Activated naive CD8-positive, alpha-beta T cell treated with anti-CD3 and anti-CD28 coated beads, Interleukin-2, amount 10 ng/mL, durations not matched to agents 7 days and 5 days (primary cell): ENCODE data around the gene HSPA4L. TPM values are rescaled to one million over a fixed set of nuclear protein-coding genes. Genes with fewer than 3 reads are reported as not detected.

Source experiments
- ATAC-seq: fragments of 150-1000 bp; cut with Tn5 transposase; one replicate; pipeline ENCODE4 v1.10.0; 2021; ENCODE audit warnings: low read depth, moderate library complexity
- POLR2A ChIA-PET: fragments of 350-600 bp; sonication (Branson Sonifier 250); formaldehyde crosslinking; loops from one replicate; lab custom pipeline; 2021; ENCODE audit warnings: antibody characterized with exemption; lab: Charles Lee
- DNase-seq: peaks from one replicate; pipeline ENCODE4 v3.0.0; 2021
- H3K27ac Mint-ChIP-seq: one replicate; pipeline ENCODE4 v1.8.0; 2022; ENCODE audit warnings: mild to moderate bottlenecking, mixed read lengths
- H3K27me3 Mint-ChIP-seq: one replicate; pipeline ENCODE4 v1.8.0; 2022; ENCODE audit warnings: mild to moderate bottlenecking, moderate library complexity, mixed read lengths
- H3K36me3 Mint-ChIP-seq: one replicate; pipeline ENCODE4 v1.8.0; 2021; ENCODE audit warnings: mild to moderate bottlenecking, mixed read lengths
- H3K4me1 Mint-ChIP-seq: one replicate; pipeline ENCODE4 v1.8.0; 2021; ENCODE audit warnings: mixed read lengths
- H3K4me3 Mint-ChIP-seq: one replicate; pipeline ENCODE4 v1.8.0; 2022; ENCODE audit warnings: mild to moderate bottlenecking, moderate library complexity, mixed read lengths
- H3K9me3 Mint-ChIP-seq: one replicate; pipeline ENCODE4 v1.8.0; 2021; ENCODE audit warnings: mixed read lengths
- total RNA-seq, 2 experiments: library from RNA; stranded (reverse); gene quantifications; one replicate each; pipeline ENCODE4 v1.2.3, GENCODE V29; 2021

HSPA4L gene
- total RNA-seq, 2 experiments from 2014 or later, result 0.06 to 0.28 TPM

GRCh38 chr4:127775843-127776242 lies 6.3 kb upstream of the HSPA4L start:
- ATAC-seq (no peak), DNase-seq (no peak)
- Mint-ChIP-seq H3K9me3 (no peaks in the 10 kb centered on the region), H3K4me3 (no peak overlapping the region), H3K27me3 (peaks cover 45% of the 10 kb centered on the region), H3K4me1 (no peaks in the 10 kb centered on the region), H3K36me3 (no peaks in the 10 kb centered on the region), H3K27ac (no peak overlapping the region)
- POLR2A ChIA-PET, result no interaction called here

GRCh38 chr4:127776620-127777019 lies 5.5 kb upstream of the HSPA4L start:
- Mint-ChIP-seq H3K27ac (no peak overlapping the region), H3K27me3 (peaks cover 52% of the 10 kb centered on the region), H3K4me3 (no peak overlapping the region), H3K36me3 (no peaks in the 10 kb centered on the region), H3K4me1 (peaks cover 4% of the 10 kb centered on the region), H3K9me3 (no peaks in the 10 kb centered on the region)
- POLR2A ChIA-PET, result no interaction called here
- ATAC-seq (no peak), DNase-seq (no peak)

DNA sequence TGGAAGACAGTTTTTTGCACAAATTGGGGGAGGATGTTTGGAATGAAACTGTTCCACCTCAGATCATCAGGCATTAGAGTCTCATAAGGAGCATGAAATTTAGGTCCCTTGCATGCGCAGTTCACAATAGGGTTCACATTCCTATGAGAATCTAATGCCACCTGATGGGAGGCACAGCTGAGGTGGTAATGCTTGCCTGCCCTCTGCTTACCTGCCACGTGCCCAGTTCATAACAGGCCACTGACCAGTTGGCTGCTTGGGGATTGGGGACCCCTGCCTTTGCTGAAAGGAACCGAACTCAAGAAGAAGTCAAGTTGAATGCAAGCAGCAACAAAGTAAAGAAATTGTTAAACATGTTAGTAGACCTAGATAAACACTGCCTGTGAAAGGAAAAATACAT lies 4.6 kb upstream of the HSPA4L start:
- H3K9me3 Mint-ChIP-seq, result no peaks in the 10 kb centered on the region
- POLR2A ChIA-PET, result no interaction called here
- peaks cover 54% of the 10 kb centered on the region for H3K27me3 Mint-ChIP-seq
- DNase-seq (no peak), ATAC-seq (no peak)
- H3K4me1 Mint-ChIP-seq, result peaks cover 6% of the 10 kb centered on the region
- no peaks in the 10 kb centered on the region for H3K36me3 Mint-ChIP-seq
- H3K4me3 Mint-ChIP-seq, result no peak overlapping the region
- no peak overlapping the region for H3K27ac Mint-ChIP-seq

DNA sequence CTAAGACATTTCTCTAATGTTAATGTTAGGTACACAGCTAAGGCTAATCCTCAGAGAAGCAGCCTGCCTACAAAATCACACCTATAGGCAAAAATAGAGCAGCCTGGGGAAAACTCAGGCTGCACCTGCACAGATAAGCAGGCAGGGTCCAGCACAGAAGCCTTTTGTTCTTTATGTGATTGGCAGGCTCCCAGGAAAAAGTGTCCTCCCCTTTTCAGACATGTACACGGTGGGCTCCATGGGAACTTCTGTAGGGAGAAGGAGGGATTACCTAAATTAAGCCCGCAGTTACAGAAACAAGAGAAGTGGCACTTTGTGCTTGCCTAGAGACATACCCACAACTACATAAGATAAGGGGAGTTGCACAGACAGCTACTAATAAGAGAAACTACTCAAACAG lies 4.0 kb upstream of the HSPA4L start:
- DNase-seq (no peak), ATAC-seq (no peak)
- Mint-ChIP-seq H3K4me3 (no peak overlapping the region), H3K27ac (no peak overlapping the region), H3K36me3 (no peaks in the 10 kb centered on the region), H3K9me3 (no peaks in the 10 kb centered on the region), H3K27me3 (peaks cover 56% of the 10 kb centered on the region), H3K4me1 (peaks cover 12% of the 10 kb centered on the region)
- POLR2A ChIA-PET, result no interaction called here

GRCh38 chr4:127780598-127780997 lies 1.5 kb upstream of the HSPA4L start:
- peaks cover 16% of the 10 kb centered on the region for H3K4me1 Mint-ChIP-seq
- POLR2A ChIA-PET, result no interaction called here
- peaks cover 72% of the 10 kb centered on the region for H3K27me3 Mint-ChIP-seq
- ATAC-seq (no peak), DNase-seq (no peak)
- no peaks in the 10 kb centered on the region for H3K9me3 Mint-ChIP-seq
- H3K36me3 Mint-ChIP-seq, result no peaks in the 10 kb centered on the region
- no peak overlapping the region for H3K27ac Mint-ChIP-seq
- H3K4me3 Mint-ChIP-seq, result no peak overlapping the region

DNA sequence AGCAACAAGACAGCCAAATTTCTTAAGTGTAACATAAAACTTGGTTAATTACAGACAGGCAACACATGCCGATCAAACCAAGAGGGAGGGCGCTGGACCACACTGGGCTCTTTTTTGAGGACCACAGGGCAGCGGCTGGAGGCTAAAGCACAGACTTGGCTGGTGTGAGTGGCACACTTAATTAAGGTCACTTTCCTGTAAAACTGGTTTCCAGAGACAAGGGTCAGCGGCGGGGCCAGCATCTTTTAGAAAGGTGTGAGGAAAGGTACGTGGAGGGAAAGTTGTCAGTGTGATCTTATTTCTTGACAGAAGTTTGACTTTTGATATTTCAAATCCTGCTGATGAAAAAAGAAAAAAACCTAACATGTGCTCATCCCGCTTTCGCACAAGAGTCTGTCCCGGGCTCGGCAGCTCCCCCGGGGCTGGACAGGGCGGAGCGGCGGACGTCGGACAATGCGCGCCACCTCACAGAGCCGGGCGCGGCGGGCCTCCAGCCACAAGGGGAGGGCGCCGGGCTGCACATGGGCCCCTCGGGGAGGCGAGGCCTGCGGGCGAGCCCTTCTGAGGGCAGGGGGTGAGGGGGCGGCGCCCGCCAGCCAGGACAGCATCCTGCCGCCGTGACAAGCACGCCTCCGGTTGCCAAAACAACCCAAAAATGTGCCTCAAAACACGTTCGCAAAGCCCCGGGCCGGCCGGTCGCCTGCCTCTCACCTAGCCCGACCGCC lies 660 bp upstream of the HSPA4L start:
- POLR2A ChIA-PET, result interaction anchor here (2.4 kb wide), 1 partner anchor 99 kb away, joined by 10 read pairs; the partner anchor contains the start of gene PLK4
- H3K36me3 Mint-ChIP-seq, result no peaks in the 10 kb centered on the region
- H3K4me1 Mint-ChIP-seq, result peaks cover 16% of the 10 kb centered on the region
- peak; percentile 41 for ATAC-seq
- H3K27me3 Mint-ChIP-seq, result peaks cover 73% of the 10 kb centered on the region
- no peak overlapping the region for H3K27ac Mint-ChIP-seq
- H3K9me3 Mint-ChIP-seq, result no peaks in the 10 kb centered on the region
- peak overlapping the region; percentile 96 for H3K4me3 Mint-ChIP-seq
- DNase-seq, result no peak

DNA sequence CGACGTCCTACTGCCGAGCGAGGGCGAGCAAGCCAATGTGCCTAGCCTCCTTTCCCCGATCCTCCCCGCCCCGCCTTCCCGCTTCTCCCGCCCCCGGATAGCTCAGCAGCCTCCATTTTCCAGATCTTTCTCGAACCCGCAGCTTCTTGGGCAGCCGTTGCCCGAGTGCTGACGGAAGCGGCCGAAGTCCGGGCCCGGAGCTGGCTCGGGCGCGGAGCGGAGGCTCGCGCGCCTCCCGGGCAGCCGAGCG lies 172 bp upstream of the HSPA4L start:
- POLR2A ChIA-PET, result interaction anchor here (0.6 to 2.4 kb wide), 2 partner anchors 99 to 142 kb away, joined by 3 to 10 read pairs; partner anchors contain the start of gene PLK4
- H3K4me1 Mint-ChIP-seq, result peaks cover 16% of the 10 kb centered on the region
- no peaks in the 10 kb centered on the region for H3K36me3 Mint-ChIP-seq
- no peak overlapping the region for H3K27ac Mint-ChIP-seq
- peaks cover 75% of the 10 kb centered on the region for H3K27me3 Mint-ChIP-seq
- ATAC-seq, result no peak
- DNase-seq, result no peak
- H3K4me3 Mint-ChIP-seq, result peak overlapping the region; percentile 96
- H3K9me3 Mint-ChIP-seq, result no peaks in the 10 kb centered on the region

- Mint-ChIP-seq H3K27ac (peak overlapping the region; percentile 82), H3K36me3 (no peaks in the 10 kb centered on the region), H3K27me3 (peaks cover 67% of the 10 kb centered on the region), H3K4me1 (peaks cover 16% of the 10 kb centered on the region), H3K9me3 (no peaks in the 10 kb centered on the region), H3K4me3 (peak overlapping the region; percentile 96)
- POLR2A ChIA-PET, result interaction anchor here (0.7 to 2.4 kb wide), 3 partner anchors 97 to 1385 kb away, joined by 3 to 10 read pairs (median 3); partner anchors contain the start of gene PLK4
- DNase-seq (peak; percentile 32), ATAC-seq (no peak)
Measured at GRCh38 chr4:127783026-127783769, 1.1 kb downstream of the HSPA4L start.

DNA sequence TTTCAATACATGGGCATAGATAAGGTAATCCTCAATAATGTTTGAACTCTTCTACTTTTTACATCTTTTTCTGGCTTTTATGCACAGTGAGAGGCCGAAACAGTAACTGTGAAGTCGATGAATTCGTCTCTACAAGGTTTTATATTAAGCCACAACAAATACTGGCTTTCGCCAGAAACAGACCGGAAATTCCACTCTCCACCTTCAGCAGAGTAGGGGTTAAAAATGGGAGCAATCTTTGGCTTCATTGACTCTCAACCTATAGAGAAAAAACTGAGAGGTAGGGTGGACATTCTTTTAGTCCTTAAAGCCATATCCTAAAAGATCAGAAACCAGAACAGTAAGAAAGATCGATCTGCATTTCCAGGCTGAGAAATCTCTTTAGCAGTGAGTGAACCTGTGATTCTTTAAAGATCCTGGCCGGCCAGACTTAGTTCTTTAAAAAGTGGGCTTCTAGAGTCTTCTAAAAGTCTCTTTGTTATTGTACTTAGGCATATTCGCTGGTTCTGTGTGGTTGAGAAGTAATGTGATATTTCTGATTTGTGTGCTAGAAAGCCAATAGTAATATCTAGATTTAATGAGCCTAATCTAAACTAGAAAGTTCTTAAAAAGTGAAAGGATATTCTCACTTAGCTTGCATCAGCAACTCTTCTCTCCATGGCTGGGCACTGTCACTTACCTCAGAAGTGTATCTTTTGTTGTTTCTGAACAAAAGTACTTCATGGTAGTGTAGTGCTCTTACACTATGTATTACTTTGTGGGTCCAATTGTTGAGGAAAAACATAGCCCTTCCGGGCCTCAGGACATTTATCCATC lies 2.0 kb downstream of the HSPA4L start:
- POLR2A ChIA-PET, result interaction anchor here (2.4 kb wide), 1 partner anchor 96 kb away, joined by 10 read pairs; the partner anchor contains the start of gene PLK4
- Mint-ChIP-seq H3K27me3 (peaks cover 65% of the 10 kb centered on the region), H3K27ac (no peak overlapping the region), H3K9me3 (no peaks in the 10 kb centered on the region), H3K4me1 (peaks cover 16% of the 10 kb centered on the region), H3K4me3 (no peak overlapping the region), H3K36me3 (no peaks in the 10 kb centered on the region)
- DNase-seq (no peak), ATAC-seq (no peak)

- peaks cover 52% of the 10 kb centered on the region for H3K27me3 Mint-ChIP-seq
- H3K36me3 Mint-ChIP-seq, result peaks cover 1% of the 10 kb centered on the region
- no peak overlapping the region for H3K27ac Mint-ChIP-seq
- H3K4me3 Mint-ChIP-seq, result no peak overlapping the region
- POLR2A ChIA-PET, result no interaction called here
- H3K9me3 Mint-ChIP-seq, result no peaks in the 10 kb centered on the region
- ATAC-seq (no peak), DNase-seq (no peak)
- peaks cover 1% of the 10 kb centered on the region for H3K4me1 Mint-ChIP-seq
Measured at GRCh38 chr4:127788517-127788916, 6.4 kb downstream of the HSPA4L start.

GRCh38 chr4:127791391-127791790 lies 9.3 kb downstream of the HSPA4L start:
- Mint-ChIP-seq H3K9me3 (no peaks in the 10 kb centered on the region), H3K27ac (no peak overlapping the region), H3K36me3 (peaks cover 1% of the 10 kb centered on the region), H3K4me1 (peaks cover 1% of the 10 kb centered on the region), H3K4me3 (no peak overlapping the region), H3K27me3 (peaks cover 42% of the 10 kb centered on the region)
- POLR2A ChIA-PET, result no interaction called here
- ATAC-seq (no peak), DNase-seq (no peak)

DNA sequence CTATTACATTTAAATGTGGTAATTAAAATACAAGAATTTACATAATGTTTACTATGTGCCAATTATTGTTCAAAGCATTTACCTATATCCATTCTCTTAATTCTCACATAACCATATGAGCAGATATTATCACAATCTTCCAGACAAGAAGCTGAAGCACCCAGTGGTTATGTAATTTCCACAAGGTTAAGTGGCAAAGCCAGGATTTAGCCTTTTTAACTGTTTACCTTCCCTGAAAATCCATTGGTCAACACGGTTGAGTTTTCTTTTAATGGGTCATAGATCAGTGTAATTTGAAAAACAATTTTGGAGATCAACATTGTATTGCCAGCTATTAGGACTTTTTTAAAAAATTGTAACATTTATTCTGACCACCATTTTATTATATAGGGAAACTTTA lies 11.4 kb downstream of the HSPA4L start:
- DNase-seq (no peak), ATAC-seq (no peak)
- POLR2A ChIA-PET, result no interaction called here
- H3K27me3 Mint-ChIP-seq, result peaks cover 44% of the 10 kb centered on the region
- peaks cover 1% of the 10 kb centered on the region for H3K4me1 Mint-ChIP-seq
- H3K4me3 Mint-ChIP-seq, result no peak overlapping the region
- no peaks in the 10 kb centered on the region for H3K9me3 Mint-ChIP-seq
- peaks cover 1% of the 10 kb centered on the region for H3K36me3 Mint-ChIP-seq
- H3K27ac Mint-ChIP-seq, result no peak overlapping the region

DNA sequence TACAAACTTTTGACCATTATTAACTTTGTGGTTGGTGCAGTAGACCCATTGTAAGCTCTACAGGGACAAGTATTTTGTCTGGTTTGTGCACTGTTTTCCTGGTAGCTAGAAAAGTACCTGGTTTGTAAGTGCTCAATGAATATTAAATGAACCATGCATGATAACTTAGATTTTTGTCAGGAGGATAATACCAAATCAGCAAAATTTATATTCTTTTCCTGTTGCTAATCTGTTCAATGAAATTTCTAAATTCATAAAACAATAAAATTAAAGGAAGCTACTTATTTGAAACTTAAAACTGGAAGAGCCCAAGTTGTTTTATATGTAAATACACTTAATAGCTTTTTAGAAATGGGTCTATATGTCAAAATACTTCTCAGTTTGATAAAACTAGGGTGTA lies 17.6 kb downstream of the HSPA4L start:
- ATAC-seq, result no peak
- POLR2A ChIA-PET, result no interaction called here

More for the DNA sequence above, 17.6 kb downstream of the HSPA4L start:
- H3K27ac Mint-ChIP-seq, result no peak overlapping the region
- H3K9me3 Mint-ChIP-seq, result no peaks in the 10 kb centered on the region
- DNase-seq, result no peak
- no peak overlapping the region for H3K4me3 Mint-ChIP-seq
- no peaks in the 10 kb centered on the region for H3K36me3 Mint-ChIP-seq
- H3K27me3 Mint-ChIP-seq, result peaks cover 15% of the 10 kb centered on the region
- no peaks in the 10 kb centered on the region for H3K4me1 Mint-ChIP-seq
